HG03159 (cell line): Measurements from ENCODE around the gene ODF4.
A peak's percentile ranks its signal among the peaks of the same experiment; 100 is the strongest.
"Not testable (repeated sequence)": the region's sequence is repeated elsewhere in the genome, so short reads cannot be mapped to it uniquely, and the experiment has no call there.

Source experiments
- ATAC-seq: cut with Tn5 transposase; IDR thresholded peaks from one replicate; pipeline ENCODE4 v1.9.1; 2021; ENCODE audit warnings: mild to moderate bottlenecking, moderate library complexity; ENCODE audit not compliant: unreplicated experiment

ODF4 gene

GRCh38 chr17:8365143-8365542, 25.5 kb downstream of the ODF4 start:
- ATAC-seq: no peak

- no peak for ATAC-seq
These were observed 26.6 kb downstream of the ODF4 start for GRCh38 chr17:8366231-8366630.

GRCh38 chr17:8368193-8368592, 28.6 kb downstream of the ODF4 start:
- ATAC-seq: no peak

- no peak for ATAC-seq
These were observed 30.3 kb downstream of the ODF4 start for GRCh38 chr17:8369944-8370343.

- no peak for ATAC-seq
These were observed 32.1 kb downstream of the ODF4 start for GRCh38 chr17:8371786-8372185.

GRCh38 chr17:8372422-8372821, 32.8 kb downstream of the ODF4 start:
- ATAC-seq: no peak

GRCh38 chr17:8373856-8374255, 34.2 kb downstream of the ODF4 start:
- not testable (repeated sequence) for ATAC-seq

GRCh38 chr17:8375738-8376259, 36.2 kb downstream of the ODF4 start:
- no peak for ATAC-seq

GRCh38 chr17:8376271-8377067, 36.8 kb downstream of the ODF4 start, which contains the start of gene KRABD2:
Gene KRABD2, minus strand, starts transcription at chr17:8376704.
- peak; percentile 92 for ATAC-seq

- no peak for ATAC-seq
These were observed 37.8 kb downstream of the ODF4 start for GRCh38 chr17:8377422-8377821.

GRCh38 chr17:8378117-8378516, 38.5 kb downstream of the ODF4 start:
- ATAC-seq: not testable (repeated sequence)

- ATAC-seq: no peak
These were observed 40.4 kb downstream of the ODF4 start for GRCh38 chr17:8380049-8380448.

GRCh38 chr17:8382052-8382879, 42.6 kb downstream of the ODF4 start:
- no peak for ATAC-seq

GRCh38 chr17:8382880-8383142, 43.2 kb downstream of the ODF4 start:
- peak; percentile 7 for ATAC-seq

GRCh38 chr17:8383143-8383822, 43.6 kb downstream of the ODF4 start, which contains the start of gene RPL26:
Gene RPL26, minus strand, starts transcription at chr17:8383193. Its CDS starts 883 bp downstream, at chr17:8382310.
- peak; percentile 81 for ATAC-seq

GRCh38 chr17:8384801-8385378, 45.2 kb downstream of the ODF4 start:
- no peak for ATAC-seq

GRCh38 chr17:8386841-8387240, 47.2 kb downstream of the ODF4 start:
- no peak for ATAC-seq

- no peak for ATAC-seq
These were observed 48.4 kb downstream of the ODF4 start for GRCh38 chr17:8387914-8388651.

GRCh38 chr17:8391711-8392110, 52.1 kb downstream of the ODF4 start:
- ATAC-seq: no peak

GRCh38 chr17:8392274-8392673, 52.6 kb downstream of the ODF4 start:
- no peak for ATAC-seq
